SU-DHL-6 (cell line): ENCODE results near the gene LILRB3.
"Not testable (repeated sequence)": the region's sequence is repeated elsewhere in the genome, so short reads cannot be mapped to it uniquely, and the experiment has no call there.

Source experiments
- H2AFZ ChIP-seq: fragments of 200-600 bp; sonication (generic); 2 replicates; pipeline ENCODE4 v1.6.1; 2014; ENCODE audit warnings: low read depth, mild to moderate bottlenecking, moderate library complexity, mixed read lengths, antibody characterized with exemption, low read length; ENCODE audit not compliant: severe bottlenecking
- H3F3A ChIP-seq: fragments of 200-600 bp; shearing (Covaris generic); 2 replicates; pipeline ENCODE4 v1.6.0; 2016; ENCODE audit warnings: antibody characterized with exemption, mild to moderate bottlenecking; ENCODE audit not compliant: insufficient read depth
- H3K27ac ChIP-seq: fragments of 200-600 bp; sonication (generic); 2 replicates; pipeline ENCODE4 v1.5.1; 2016; ENCODE audit warnings: low read depth, mild to moderate bottlenecking, low read length, moderate library complexity, mixed read lengths
- H3K27me3 ChIP-seq: fragments of 200-600 bp; sonication (generic), shearing (Covaris generic); 2 replicates; pipeline ENCODE4 v1.6.0; 2014; ENCODE audit warnings: mild to moderate bottlenecking, low read length
- H3K36me3 ChIP-seq: fragments of 200-600 bp; sonication (generic); 2 replicates; pipeline ENCODE4 v1.6.1; 2014; ENCODE audit warnings: mild to moderate bottlenecking, low read length, mixed read lengths
- H3K4me2 ChIP-seq: fragments of 300-600, 200-600 bp; shearing (Covaris generic), sonication (generic); 2 replicates; pipeline ENCODE4 v1.6.0; 2014; ENCODE audit warnings: low read length, low read depth, mild to moderate bottlenecking; ENCODE audit not compliant: poor library complexity, severe bottlenecking
- H3K4me3 ChIP-seq: fragments of 200-600 bp; sonication (generic); 2 replicates; pipeline ENCODE4 v1.5.1; 2014; ENCODE audit warnings: antibody characterized with exemption, low read length, mild to moderate bottlenecking, mixed read lengths; ENCODE audit not compliant: insufficient read depth, poor library complexity, severe bottlenecking
- H3K79me2 ChIP-seq: fragments of 200-600 bp; sonication (generic); 2 replicates; pipeline ENCODE4 v1.6.1; 2014; ENCODE audit warnings: mild to moderate bottlenecking, low read length, moderate library complexity; ENCODE audit not compliant: insufficient read depth
- H3K9ac ChIP-seq: fragments of 200-600 bp; sonication (generic); 2 replicates; pipeline ENCODE4 v1.7.0; 2014; ENCODE audit warnings: mild to moderate bottlenecking, low read length
- H3K9me2 ChIP-seq: fragments of 200-600 bp; sonication (generic); replicated peaks from 2 replicates; pipeline ENCODE4 v1.6.1; 2014; ENCODE audit warnings: low read length; ENCODE audit not compliant: insufficient read depth
- H3K9me3 ChIP-seq: fragments of 200-600 bp; sonication (generic); 2 replicates; pipeline ENCODE4 v1.6.1; 2014; ENCODE audit warnings: low read length, mixed read lengths; ENCODE audit not compliant: insufficient read depth
- H4K20me1 ChIP-seq: fragments of 200-600 bp; sonication (generic); 2 replicates; pipeline ENCODE4 v1.6.1; 2014; ENCODE audit warnings: low read depth, mild to moderate bottlenecking, antibody characterized with exemption, low read length, moderate library complexity, mixed read lengths
- CTCF ChIP-seq: fragments of 200-600 bp; sonication (generic); IDR thresholded peaks from one replicate; pipeline ENCODE4 v1.5.1; 2017; ENCODE audit warnings: antibody characterized with exemption, mild to moderate bottlenecking, low read length, moderate library complexity; ENCODE audit not compliant: insufficient read depth, poor library complexity, severe bottlenecking
- EZH2phosphoT487 ChIP-seq: fragments of 200-600 bp; sonication (generic), shearing (Covaris generic); conservative IDR thresholded peaks from 2 replicates; pipeline ENCODE4 v1.6.1; 2018; ENCODE audit warnings: mild to moderate bottlenecking, antibody characterized with exemption, low read length, moderate library complexity, mixed read lengths

LILRB3 gene

GRCh38 chr19:54173951-54174834 is 48.6 kb downstream of the LILRB3 start:
- no peak overlapping the region for H3K27ac ChIP-seq

DNA sequence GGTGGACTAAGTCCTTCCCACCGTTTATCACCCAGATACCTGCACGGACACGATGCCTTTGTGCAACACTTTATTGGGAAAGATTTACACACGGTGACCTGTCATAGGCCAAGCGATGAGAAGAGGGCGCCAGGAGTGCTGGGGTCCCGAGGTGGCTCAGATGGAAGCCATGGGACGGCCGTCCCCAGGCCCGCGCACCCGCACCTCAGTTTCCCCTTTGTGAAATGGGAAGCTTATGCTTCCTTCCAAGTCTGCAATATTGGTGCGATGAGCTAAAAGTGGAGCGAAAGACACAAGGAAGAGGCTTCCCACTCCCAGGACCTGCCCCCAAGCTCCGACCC is 49.5 kb downstream of the LILRB3 start:
- Histone ChIP-seq H2AFZ (no peak overlapping the region), H3K9me3 (no peaks in the 10 kb centered on the region), H3K79me2 (no peaks in the 10 kb centered on the region), H4K20me1 (no peaks in the 10 kb centered on the region), H3F3A (no peaks in the 10 kb centered on the region), H3K9me2 (no peaks in the 10 kb centered on the region), H3K36me3 (no peaks in the 10 kb centered on the region), H3K4me2 (no peak overlapping the region), H3K27me3 (no peaks in the 10 kb centered on the region), H3K4me3 (no peak overlapping the region), H3K9ac (no peak overlapping the region), H3K27ac (no peak overlapping the region)
- TF ChIP-seq EZH2phosphoT487 (no peak), CTCF (no peak)

More at GRCh38 chr19:54173951-54174834, 48.6 kb downstream of the LILRB3 start:
- Histone ChIP-seq H3K9me3 (no peaks in the 10 kb centered on the region), H4K20me1 (no peaks in the 10 kb centered on the region), H3F3A (no peaks in the 10 kb centered on the region), H3K27me3 (no peaks in the 10 kb centered on the region), H3K4me2 (no peak overlapping the region), H2AFZ (no peak overlapping the region), H3K4me3 (no peak overlapping the region), H3K9me2 (no peaks in the 10 kb centered on the region), H3K9ac (no peak overlapping the region), H3K79me2 (no peaks in the 10 kb centered on the region), H3K36me3 (no peaks in the 10 kb centered on the region)
- TF ChIP-seq EZH2phosphoT487 (no peak), CTCF (no peak)

- no peak within 1 kb of the TSS for H3K4me3 ChIP-seq
- H4K20me1 ChIP-seq, result no peaks in the 10 kb centered on the region
- no peak within 1 kb of the TSS for H3K27ac ChIP-seq
- H3K79me2 ChIP-seq, result no peaks in the 10 kb centered on the region
- H3K9me2 ChIP-seq, result no peaks in the 10 kb centered on the region
- no peaks in the 10 kb centered on the region for H3K9me3 ChIP-seq
- no peaks in the 10 kb centered on the region for H3F3A ChIP-seq
- no peak for TF ChIP-seq CTCF
- TF ChIP-seq EZH2phosphoT487, result no peak
- H3K4me2 ChIP-seq, result no peak within 1 kb of the TSS
- H3K9ac ChIP-seq, result no peak within 1 kb of the TSS
- no peaks in the 10 kb centered on the region for H3K27me3 ChIP-seq
- H2AFZ ChIP-seq, result no peak within 1 kb of the TSS
- no peaks in the 10 kb centered on the region for H3K36me3 ChIP-seq
Measured at GRCh38 chr19:54172471-54173358, 50.1 kb downstream of the LILRB3 start, which contains the start of gene TMC4. TSS of gene TMC4 (minus strand) at chr19:54173160. CDS start at chr19:54173117, 43 bp downstream.

DNA sequence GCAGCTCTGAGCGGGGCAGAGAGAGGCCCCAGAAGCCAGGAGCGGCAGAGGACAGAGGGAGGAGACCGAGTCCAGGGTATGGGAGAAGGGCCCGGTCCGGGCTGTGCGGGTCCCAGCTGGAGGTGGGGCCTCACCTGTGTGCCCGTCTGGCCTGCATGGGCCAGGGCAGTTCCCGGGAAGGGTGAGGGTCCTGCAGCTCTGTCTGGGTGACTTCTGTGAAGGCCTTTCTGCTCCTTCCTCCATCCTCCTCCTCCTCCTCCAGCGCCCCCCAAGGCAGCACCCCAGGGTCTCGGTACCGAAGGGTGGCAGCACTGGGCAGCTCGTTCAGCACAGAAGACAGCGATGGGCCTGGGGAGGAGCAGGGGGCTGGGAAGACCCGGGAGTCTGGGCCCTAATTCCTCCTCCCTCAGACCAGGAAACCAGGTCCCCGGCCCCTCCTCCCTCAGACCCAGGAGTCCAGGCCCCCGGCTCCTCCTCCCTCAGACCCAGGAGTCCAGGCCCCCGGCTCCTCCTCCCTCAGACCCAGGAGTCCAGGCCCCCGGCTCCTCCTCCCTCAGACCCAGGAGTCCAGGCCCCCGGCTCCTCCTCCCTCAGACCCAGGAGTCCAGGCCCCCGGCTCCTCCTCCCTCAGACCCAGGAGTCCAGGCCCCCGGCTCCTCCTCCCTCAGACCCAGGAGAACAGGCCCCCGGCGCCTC is 50.9 kb downstream of the LILRB3 start:
- not testable (repeated sequence) for H3F3A ChIP-seq, H3K9me3 ChIP-seq, H3K79me2 ChIP-seq, H3K9me2 ChIP-seq, H3K9ac ChIP-seq, H2AFZ ChIP-seq, H4K20me1 ChIP-seq, H3K4me3 ChIP-seq, H3K27me3 ChIP-seq, H3K36me3 ChIP-seq, H3K4me2 ChIP-seq, H3K27ac ChIP-seq
